ENCODE data around the gene B3GNT5. TPM values are rescaled to one million over a fixed set of nuclear protein-coding genes. Genes with fewer than 3 reads are reported as not detected.

B3GNT5 gene
- total RNA-seq, 1 experiment from 2014 or later, result 7.7 TPM

GRCh38 chr3:183290216-183290615 is 37.2 kb downstream of the B3GNT5 start:
- POLR2A ChIA-PET, result no interaction called here
- peaks cover 3% of the 10 kb centered on the region; the same call in 1 of the 2 replicates for H3K9me3 Mint-ChIP-seq
- CTCF ChIA-PET, result no interaction called here
- ATAC-seq, result no peak
- H3K4me1 Mint-ChIP-seq, result no peaks in the 10 kb centered on the region
- no peak for DNase-seq (ENCODE audit: low spot score)
- H3K27ac Mint-ChIP-seq, result no peak overlapping the region
- H3K4me3 Mint-ChIP-seq, result no peak overlapping the region
- H3K27me3 Mint-ChIP-seq (ENCODE audit: low read depth), result no peaks in the 10 kb centered on the region
- TF ChIP-seq ZNF138 (CRISPR knock-in tag; conservative IDR thresholded peaks at IDR 0.05) (no peak), NFATC4 (CRISPR knock-in tag; IDR thresholded peaks at IDR 0.05) (no peak), CTCF (IDR thresholded peaks at IDR 0.05) (no peak), RELA (CRISPR knock-in tag; IDR thresholded peaks at IDR 0.05; ENCODE audit: borderline replicate concordance) (no peak), ARID4B (CRISPR knock-in tag; IDR thresholded peaks at IDR 0.05; ENCODE audit: borderline replicate concordance) (no peak), SMAD3 (CRISPR knock-in tag; IDR thresholded peaks at IDR 0.05; ENCODE audit: borderline replicate concordance) (no peak), ZNF121 (CRISPR knock-in tag; IDR thresholded peaks at IDR 0.05) (no peak), MYBL2 (CRISPR knock-in tag; IDR thresholded peaks at IDR 0.05) (no peak), E2F1 (CRISPR knock-in tag; IDR thresholded peaks at IDR 0.05) (no peak), TEAD1 (CRISPR knock-in tag; IDR thresholded peaks at IDR 0.05) (no peak), PRRX2 (CRISPR knock-in tag; IDR thresholded peaks at IDR 0.05) (no peak), CDX4 (CRISPR knock-in tag; IDR thresholded peaks at IDR 0.05; ENCODE audit: borderline replicate concordance) (no peak), NFE2L1 (CRISPR knock-in tag; IDR thresholded peaks at IDR 0.05) (no peak), E2F5 (CRISPR knock-in tag; IDR thresholded peaks at IDR 0.05) (no peak), FOXP1 (CRISPR knock-in tag; IDR thresholded peaks at IDR 0.05; ENCODE audit: borderline replicate concordance) (no peak), ERG (CRISPR knock-in tag; IDR thresholded peaks at IDR 0.05) (no peak), ETV6 (CRISPR knock-in tag; IDR thresholded peaks at IDR 0.05) (no peak), FOXP4 (CRISPR knock-in tag; IDR thresholded peaks at IDR 0.05) (no peak), ZNF232 (CRISPR knock-in tag; IDR thresholded peaks at IDR 0.05) (no peak), ZSCAN18 (CRISPR knock-in tag; IDR thresholded peaks at IDR 0.05) (no peak)
- H3K36me3 Mint-ChIP-seq, result peaks cover 17% of the 10 kb centered on the region
